PC-3 (cell line): ENCODE results near the gene IFNLR1. TPM values are rescaled to one million over a fixed set of nuclear protein-coding genes. Genes with fewer than 3 reads are reported as not detected.

Source experiments
- ATAC-seq: fragments of 200-7000 bp; cut with Tn5 transposase; 2 replicates; pipeline ENCODE4 v1.9.1; 2020; ENCODE audit warnings: mild to moderate bottlenecking, moderate library complexity
- BruUV-seq: library from RNA; stranded (reverse); fragments of 400-500 nt; replicated peaks from 2 replicates; lab custom pipeline; 2021; lab: Mats Ljungman, UMichigan
- CTCF ChIA-PET: fragments of 300-600 bp; sonication (Branson Sonifier 250); formaldehyde crosslinking; loops from one replicate; lab custom pipeline; 2022; ENCODE audit warnings: antibody characterized with exemption; lab: Charles Lee
- POLR2A ChIA-PET: fragments of 300-600 bp; sonication (Branson Sonifier 250); formaldehyde crosslinking; loops from one replicate; lab custom pipeline; 2022; ENCODE audit warnings: antibody characterized with exemption; ENCODE audit not compliant: unreplicated experiment; lab: Charles Lee
- DNase-seq: peaks from one replicate; pipeline ENCODE4 v3.0.0-alpha.2; 2015
- H2AFZ ChIP-seq: fragments of 300-600 bp; sonication (generic); 2 replicates; pipeline ENCODE4 v1.6.0; 2016; ENCODE audit warnings: antibody characterized with exemption, low read length
- H3F3A ChIP-seq: fragments of 300-600 bp; sonication (generic); one replicate; pipeline ENCODE4 v1.6.0; 2017; ENCODE audit warnings: antibody characterized with exemption, low read length, control low read depth, mild to moderate bottlenecking; ENCODE audit not compliant: unreplicated experiment
- H3K27ac ChIP-seq: fragments of 300-600 bp; sonication (generic); 2 replicates; pipeline ENCODE4 v1.5.1; 2016; ENCODE audit warnings: mild to moderate bottlenecking, low read length
- H3K27me3 ChIP-seq: fragments of 300-600 bp; sonication (generic); 2 replicates; pipeline ENCODE4 v1.6.1; 2016; ENCODE audit warnings: low read length, mixed read lengths
- H3K36me3 ChIP-seq: fragments of 300-600 bp; sonication (generic); 2 replicates; pipeline ENCODE4 v1.6.1; 2016; ENCODE audit warnings: low read depth, mixed run types, low read length, mixed read lengths
- H3K4me1 ChIP-seq: fragments of 300-600 bp; sonication (generic); 2 replicates; pipeline ENCODE4 v1.5.1; 2016; ENCODE audit warnings: low read length; ENCODE audit not compliant: insufficient read depth
- H3K4me2 ChIP-seq: fragments of 300-600 bp; sonication (generic); 2 replicates; pipeline ENCODE4 v1.6.0; 2016; ENCODE audit warnings: low read length
- H3K4me3 ChIP-seq: fragments of 300-600 bp; sonication (generic); 2 replicates; pipeline ENCODE4 v1.5.1; 2016; ENCODE audit warnings: mild to moderate bottlenecking, low read length, mixed read lengths
- H3K79me2 ChIP-seq: fragments of 300-600 bp; sonication (generic); 2 replicates; pipeline ENCODE4 v1.6.1; 2017; ENCODE audit warnings: low read length, mixed read lengths
- H3K9ac ChIP-seq: fragments of 300-600 bp; sonication (generic); 2 replicates; pipeline ENCODE4 v1.6.0; 2016; ENCODE audit warnings: mild to moderate bottlenecking, low read length
- H3K9me2 ChIP-seq: fragments of 300-600 bp; sonication (generic); replicated peaks from 2 replicates; pipeline ENCODE4 v1.6.1; 2016; ENCODE audit warnings: mixed run types, low read length, mixed read lengths
- H3K9me3 ChIP-seq: fragments of 300-600 bp; sonication (generic); 2 replicates; pipeline ENCODE4 v1.6.1; 2016; ENCODE audit warnings: low read length, mixed read lengths
- H4K20me1 ChIP-seq: fragments of 300-600 bp; sonication (generic); 2 replicates; pipeline ENCODE4 v1.6.1; 2016; ENCODE audit warnings: low read length, mixed read lengths
- CTCF ChIP-seq: fragments of 300-600 bp; sonication (generic); conservative IDR thresholded peaks from 2 replicates; pipeline ENCODE4 v1.5.1; 2017; ENCODE audit warnings: antibody characterized with exemption, low read depth, mild to moderate bottlenecking, low read length
- EZH2 ChIP-seq: fragments of 300-600 bp; sonication (generic); IDR thresholded peaks from one replicate; pipeline ENCODE4 v1.6.1; 2017; ENCODE audit warnings: antibody characterized with exemption, mild to moderate bottlenecking, low read length; ENCODE audit not compliant: unreplicated experiment
- EZH2phosphoT487 ChIP-seq: fragments of 300-600 bp; sonication (generic); IDR thresholded peaks from 2 replicates; pipeline ENCODE4 v1.6.1; 2018; ENCODE audit warnings: mild to moderate bottlenecking, antibody characterized with exemption, low read length, borderline replicate concordance
- intact Hi-C: fragments of 100-400 bp; cut with micrococcal nuclease; formaldehyde crosslinking; loops from 2 replicates; pipeline ENCODE4 v1.9.0; 2023
- total RNA-seq: library from RNA; depleted of rRNA; stranded (reverse); fragments of >200 nt; gene quantifications from 2 replicates; pipeline ENCODE4 v1.2.3, GENCODE V29; 2014

IFNLR1 gene
- total RNA-seq, 1 experiment from 2014 or later, result 9.5 TPM

DNA sequence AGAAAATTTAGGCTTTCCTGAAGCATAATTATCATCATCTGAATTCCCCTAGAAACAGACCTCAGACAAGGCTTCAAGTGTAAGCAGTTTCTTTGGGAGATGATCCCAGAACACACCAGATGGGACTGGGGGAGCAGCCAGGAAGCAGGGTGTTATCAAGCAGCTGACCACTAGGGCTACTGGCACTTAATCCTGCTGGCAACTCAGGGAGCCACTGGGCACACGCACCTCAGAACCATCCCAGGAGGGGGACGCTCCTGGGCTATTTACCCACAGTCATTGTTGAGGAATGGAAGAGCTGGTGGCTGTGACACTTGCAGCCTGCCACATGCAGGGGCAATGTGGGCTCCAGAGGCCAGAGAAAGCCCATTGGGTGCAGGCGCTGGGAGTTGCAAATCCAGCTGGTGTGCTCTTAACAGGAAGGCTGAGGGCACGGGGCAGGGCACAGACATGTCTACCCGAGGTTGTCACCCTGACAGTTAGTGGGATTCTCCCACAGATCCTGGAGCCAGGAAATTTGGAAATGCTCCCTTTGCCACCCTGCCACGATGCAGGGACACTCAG, 29.1 kb downstream of the IFNLR1 start:
- TF ChIP-seq EZH2, result no peak
- peak; percentile 27; the same call in 1 of the 2 replicates for TF ChIP-seq CTCF
- no peak for TF ChIP-seq EZH2phosphoT487
- Histone ChIP-seq H2AFZ (no peak overlapping the region), H3K27me3 (no peaks in the 10 kb centered on the region), H3K79me2 (no peaks in the 10 kb centered on the region), H3F3A (no peaks in the 10 kb centered on the region), H4K20me1 (no peaks in the 10 kb centered on the region), H3K36me3 (no peaks in the 10 kb centered on the region), H3K9me2 (no peaks in the 10 kb centered on the region), H3K4me2 (no peak overlapping the region), H3K4me1 (no peaks in the 10 kb centered on the region), H3K4me3 (no peak overlapping the region), H3K27ac (no peak overlapping the region), H3K9me3 (no peaks in the 10 kb centered on the region), H3K9ac (no peak overlapping the region)
- intact Hi-C loops, result no loop called here
- CTCF ChIA-PET, result no interaction called here
- DNase-seq (peak; percentile 13), ATAC-seq (0 out of 2 replicates have a peak, but pooled peaks have one; percentile 38)
- BruUV-seq, result no TSS peak
- POLR2A ChIA-PET, result no interaction called here

- DNase-seq (no peak), ATAC-seq (no peak)
- no TSS peak for BruUV-seq
- Histone ChIP-seq H3K9me3 (no peaks in the 10 kb centered on the region), H3K79me2 (no peaks in the 10 kb centered on the region), H3K9ac (no peak overlapping the region), H3K4me1 (0 out of 2 replicates have a peak, but pooled peaks cover 1% of the 10 kb centered on the region), H3K27ac (no peak overlapping the region), H2AFZ (no peak overlapping the region), H3K27me3 (no peaks in the 10 kb centered on the region), H4K20me1 (no peaks in the 10 kb centered on the region), H3F3A (no peaks in the 10 kb centered on the region), H3K4me2 (no peak overlapping the region), H3K36me3 (no peaks in the 10 kb centered on the region), H3K9me2 (no peaks in the 10 kb centered on the region), H3K4me3 (no peak overlapping the region)
- TF ChIP-seq CTCF (no peak), EZH2phosphoT487 (no peak), EZH2 (no peak)
- intact Hi-C loops, result no loop called here
- ChIA-PET CTCF (no interaction called here), POLR2A (no interaction called here)
Measured at GRCh38 chr1:24156542-24157260, 30.4 kb downstream of the IFNLR1 start.
